Measurements from ENCODE around the gene BICRAL. TPM values are rescaled to one million over a fixed set of nuclear protein-coding genes. Genes with fewer than 3 reads are reported as not detected.
A peak's percentile ranks its signal among the peaks of the same experiment; 100 is the strongest.

Gene BICRAL
- total and polyA plus RNA-seq, 9 of the 15 experiments (the other 6 are each of a cell fraction or from before 2014, with no cell fraction given) = 1.2 to 11.9 (median 5.6) TPM

DNA sequence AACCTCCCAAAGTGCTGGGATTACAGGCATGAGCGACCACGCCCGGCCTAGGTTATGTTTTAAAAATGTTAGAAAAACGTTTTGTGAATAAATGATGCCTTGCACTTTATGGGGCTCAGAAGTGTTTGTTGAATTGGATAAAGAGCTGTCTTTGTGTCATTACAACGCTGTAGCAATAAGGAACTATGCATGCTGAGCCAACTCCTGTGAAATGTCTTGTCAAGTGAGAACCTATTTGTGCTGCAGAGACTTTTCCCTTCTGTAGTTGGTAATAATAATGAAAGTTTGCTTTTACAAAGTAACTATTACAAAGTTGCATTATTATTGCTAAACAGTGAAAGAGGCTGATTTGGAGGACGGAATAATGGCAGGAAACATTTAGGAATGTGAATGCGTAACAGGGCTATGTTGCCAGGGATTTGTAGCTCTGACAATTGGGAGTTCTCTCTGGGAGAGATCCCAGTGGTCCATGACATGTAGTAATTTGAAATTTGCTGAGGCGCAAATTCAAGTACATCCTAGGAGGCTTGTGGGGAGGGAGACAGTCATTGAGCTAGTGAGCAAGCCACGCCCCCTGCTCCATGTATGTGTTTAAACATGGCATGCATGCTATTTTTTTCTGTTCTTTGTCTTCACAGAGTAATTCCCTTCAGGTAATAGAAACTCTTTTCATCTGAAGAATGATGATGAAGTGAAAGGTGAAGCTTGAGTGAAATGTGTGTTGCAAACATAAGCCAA is 16.8 kb upstream of the BICRAL start:
- TF ChIP-seq, protein P1, sequence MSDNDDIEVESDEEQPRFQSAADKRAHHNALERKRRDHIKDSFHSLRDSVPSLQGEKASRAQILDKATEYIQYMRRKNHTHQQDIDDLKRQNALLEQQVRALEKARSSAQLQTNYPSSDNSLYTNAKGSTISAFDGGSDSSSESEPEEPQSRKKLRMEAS (CRISPR knock-in tag; IDR thresholded peaks at IDR 0.05) = no peak
- TF ChIP-seq ZBTB1 (CRISPR knock-in tag; IDR thresholded peaks at IDR 0.05; ENCODE audit: borderline replicate concordance, low read depth) (no peak), NCOA6 (IDR thresholded peaks at IDR 0.05) (no peak), CHD1 (IDR thresholded peaks at IDR 0.05; ENCODE audit: low read length) (no peak), ZNF57 (CRISPR knock-in tag; IDR thresholded peaks at IDR 0.05) (no peak), STAT5B (CRISPR knock-in tag; IDR thresholded peaks at IDR 0.05) (no peak), RBFOX2 (IDR thresholded peaks at IDR 0.05; ENCODE audit: low read depth, low read length) (no peak), ZNF316 (IDR thresholded peaks at IDR 0.05) (no peak)
- TF ChIP-seq, protein P2, sequence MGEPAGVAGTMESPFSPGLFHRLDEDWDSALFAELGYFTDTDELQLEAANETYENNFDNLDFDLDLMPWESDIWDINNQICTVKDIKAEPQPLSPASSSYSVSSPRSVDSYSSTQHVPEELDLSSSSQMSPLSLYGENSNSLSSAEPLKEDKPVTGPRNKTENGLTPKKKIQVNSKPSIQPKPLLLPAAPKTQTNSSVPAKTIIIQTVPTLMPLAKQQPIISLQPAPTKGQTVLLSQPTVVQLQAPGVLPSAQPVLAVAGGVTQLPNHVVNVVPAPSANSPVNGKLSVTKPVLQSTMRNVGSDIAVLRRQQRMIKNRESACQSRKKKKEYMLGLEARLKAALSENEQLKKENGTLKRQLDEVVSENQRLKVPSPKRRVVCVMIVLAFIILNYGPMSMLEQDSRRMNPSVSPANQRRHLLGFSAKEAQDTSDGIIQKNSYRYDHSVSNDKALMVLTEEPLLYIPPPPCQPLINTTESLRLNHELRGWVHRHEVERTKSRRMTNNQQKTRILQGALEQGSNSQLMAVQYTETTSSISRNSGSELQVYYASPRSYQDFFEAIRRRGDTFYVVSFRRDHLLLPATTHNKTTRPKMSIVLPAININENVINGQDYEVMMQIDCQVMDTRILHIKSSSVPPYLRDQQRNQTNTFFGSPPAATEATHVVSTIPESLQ (CRISPR knock-in tag; IDR thresholded peaks at IDR 0.05) = no peak
- TF ChIP-seq, protein P3, sequence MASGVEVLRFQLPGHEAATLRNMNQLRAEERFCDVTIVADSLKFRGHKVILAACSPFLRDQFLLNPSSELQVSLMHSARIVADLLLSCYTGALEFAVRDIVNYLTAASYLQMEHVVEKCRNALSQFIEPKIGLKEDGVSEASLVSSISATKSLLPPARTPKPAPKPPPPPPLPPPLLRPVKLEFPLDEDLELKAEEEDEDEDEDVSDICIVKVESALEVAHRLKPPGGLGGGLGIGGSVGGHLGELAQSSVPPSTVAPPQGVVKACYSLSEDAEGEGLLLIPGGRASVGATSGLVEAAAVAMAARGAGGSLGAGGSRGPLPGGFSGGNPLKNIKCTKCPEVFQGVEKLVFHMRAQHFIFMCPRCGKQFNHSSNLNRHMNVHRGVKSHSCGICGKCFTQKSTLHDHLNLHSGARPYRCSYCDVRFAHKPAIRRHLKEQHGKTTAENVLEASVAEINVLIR (CRISPR knock-in tag; IDR thresholded peaks at IDR 0.05) = no peak
- TF ChIP-seq, protein P4, sequence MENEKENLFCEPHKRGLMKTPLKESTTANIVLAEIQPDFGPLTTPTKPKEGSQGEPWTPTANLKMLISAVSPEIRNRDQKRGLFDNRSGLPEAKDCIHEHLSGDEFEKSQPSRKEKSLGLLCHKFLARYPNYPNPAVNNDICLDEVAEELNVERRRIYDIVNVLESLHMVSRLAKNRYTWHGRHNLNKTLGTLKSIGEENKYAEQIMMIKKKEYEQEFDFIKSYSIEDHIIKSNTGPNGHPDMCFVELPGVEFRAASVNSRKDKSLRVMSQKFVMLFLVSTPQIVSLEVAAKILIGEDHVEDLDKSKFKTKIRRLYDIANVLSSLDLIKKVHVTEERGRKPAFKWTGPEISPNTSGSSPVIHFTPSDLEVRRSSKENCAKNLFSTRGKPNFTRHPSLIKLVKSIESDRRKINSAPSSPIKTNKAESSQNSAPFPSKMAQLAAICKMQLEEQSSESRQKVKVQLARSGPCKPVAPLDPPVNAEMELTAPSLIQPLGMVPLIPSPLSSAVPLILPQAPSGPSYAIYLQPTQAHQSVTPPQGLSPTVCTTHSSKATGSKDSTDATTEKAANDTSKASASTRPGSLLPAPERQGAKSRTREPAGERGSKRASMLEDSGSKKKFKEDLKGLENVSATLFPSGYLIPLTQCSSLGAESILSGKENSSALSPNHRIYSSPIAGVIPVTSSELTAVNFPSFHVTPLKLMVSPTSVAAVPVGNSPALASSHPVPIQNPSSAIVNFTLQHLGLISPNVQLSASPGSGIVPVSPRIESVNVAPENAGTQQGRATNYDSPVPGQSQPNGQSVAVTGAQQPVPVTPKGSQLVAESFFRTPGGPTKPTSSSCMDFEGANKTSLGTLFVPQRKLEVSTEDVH (IDR thresholded peaks at IDR 0.05; ENCODE audit: low read depth, partially characterized antibody) = no peak
- Histone ChIP-seq H3K9ac (ENCODE audit: insufficient read depth in 1 of 2, low read depth in 2 of 2, low read length in 2 of 2) (peak overlapping the region in 1 of 2 experiments; percentile 29; a peak in 1 of 4 replicates), H4K20me1 (replicated peaks; ENCODE audit: control insufficient read depth, insufficient read depth, low read length) (no peaks in the 10 kb centered on the region; the same call in 1 of the 2 replicates), H3K4me2 (ENCODE audit: insufficient read depth, low read length) (no peak overlapping the region), H3K9me3 (replicated peaks; ENCODE audit: control insufficient read depth, insufficient read depth, low read depth, low read length) (no peaks in the 10 kb centered on the region), H3K79me2 (ENCODE audit: control insufficient read depth, insufficient read depth, low read length) (no peaks in the 10 kb centered on the region), H3K4me3 (no peak overlapping the region), H3K27me3 (ENCODE audit: control insufficient read depth in 2 of 2, insufficient read depth in 2 of 2, low read length in 2 of 2) (no peaks in the 10 kb centered on the region), H2AFZ (ENCODE audit: low read depth, low read length) (no peak overlapping the region), H3K36me3 (ENCODE audit: control insufficient read depth, insufficient read depth, low read length) (no peaks in the 10 kb centered on the region), H3K4me1 (replicated peaks in 1 of 2; ENCODE audit: control insufficient read depth in 2 of 2, insufficient read depth in 2 of 2, low read length in 2 of 2) (no peaks in the 10 kb centered on the region), H3K27ac (ENCODE audit: extremely low read depth, low read depth, low read length) (no peak overlapping the region), H3K9me1 (ENCODE audit: control insufficient read depth, insufficient read depth, low read length) (no peaks in the 10 kb centered on the region)
- intact Hi-C loops (cut with micrococcal nuclease) = no loop called here
- FAIRE-seq (no peak), DNase-seq (ENCODE audit: extremely low read depth in 1 of 4, low spot score in 3 of 4) (no peak), ATAC-seq (no peak)
- no TSS peak for BruUV-seq (replicated peaks)
- CTCF ChIA-PET (ENCODE audit: low intra/inter-chr PET ratio) = no interaction called here
- POLR2A ChIA-PET = interaction anchor here (0.9 to 5.9 kb wide), 5 partner anchors 10 to 114 kb away, joined by 4 to 28 read pairs (median 7); partner anchors contain the start of gene RPL7L1
- in situ Hi-C loops (cut with MboI) = no loop called here
- WGBS (ENCODE audit: insufficient coverage, low coverage, missing lambda C conversion rate) = 73% methylated on average over 9 of the region's 9 CpGs

Measured in K562 (cell line).